K562 (cell line): ENCODE measurements around the gene TIMM9. TPM values are rescaled to one million over a fixed set of nuclear protein-coding genes. Genes with fewer than 3 reads are reported as not detected.

ENCODE experiments used
- ATF6 ChIP-seq: sonication (generic); formaldehyde crosslinking; IDR thresholded peaks from 2 replicates; pipeline ENCODE4 v1.4.0; 2020; ENCODE audit warnings: mild to moderate bottlenecking, missing genetic modification reagents
- C11orf30 ChIP-seq: fragments of 450-650 bp; IDR thresholded peaks from 2 replicates; pipeline ENCODE4 v1.6.1; 2016; ENCODE audit warnings: low read depth, mild to moderate bottlenecking
- CLOCK ChIP-seq: fragments of 250-450 bp; sonication (Bioruptor Pico); IDR thresholded peaks from 2 replicates; pipeline ENCODE4 v1.4.0; 2020; ENCODE audit warnings: mild to moderate bottlenecking, moderate library complexity, borderline replicate concordance
- MBD1 ChIP-seq: fragments of 250-450 bp; sonication (Bioruptor Pico); IDR thresholded peaks from 2 replicates; pipeline ENCODE4 v1.8.0; 2022; ENCODE audit warnings: inconsistent platforms
- MNT ChIP-seq, 2 experiments: fragments of 450-650 bp; conservative IDR thresholded peaks; 2 replicates each; pipeline ENCODE4 v1.6.1; 2017; ENCODE audit warnings: mild to moderate bottlenecking in 2 of 2, moderate library complexity in 2 of 2
- PHF20 ChIP-seq: fragments of 450-650 bp; IDR thresholded peaks from 2 replicates; pipeline ENCODE4 v1.6.1; 2018; ENCODE audit not compliant: partially characterized antibody
- PKNOX1 ChIP-seq: fragments of 450-650 bp; IDR thresholded peaks from 2 replicates; pipeline ENCODE4 v1.6.1; 2016
- RBM39 ChIP-seq: fragments of 200-400 bp; formaldehyde crosslinking; optimal IDR thresholded peaks from 2 replicates; pipeline ENCODE3; 2018; ENCODE audit warnings: low read depth, low read length
- ZNF277 ChIP-seq: fragments of 250-450 bp; sonication (Bioruptor Pico); IDR thresholded peaks from 2 replicates; pipeline ENCODE4 v1.8.0; 2022; ENCODE audit warnings: inconsistent platforms, mild to moderate bottlenecking, moderate library complexity, borderline replicate concordance
- ZNF79 ChIP-seq: fragments of 250-450 bp; sonication (Bioruptor Pico); IDR thresholded peaks from 2 replicates; pipeline ENCODE4 v1.4.0; 2020; ENCODE audit warnings: low read depth, mild to moderate bottlenecking, moderate library complexity
- polyA plus RNA-seq, 8 experiments: library from polyadenylated mRNA; depleted of rRNA in 4 of 8; stranded (reverse) in 5 of 8; unstranded in 3 of 8; fragments of >200 nt; fragmentation: Nextera tagmentation in 2 of 8; fragmentation: Illumina TruSeq in 1 of 8; extraction: Ambion mirVana in 2 of 8; extraction: Trizol in 1 of 8; gene quantifications; 2 replicates each; pipeline versions ENCODE4 v1.2.1 to v1.2.3, GENCODE V29; 2011 to 2014; ENCODE audit warnings: inconsistent platforms in 1 of 8, missing spikeins in 1 of 8
- total RNA-seq, 7 experiments: library from RNA; depleted of rRNA in 6 of 7; stranded (reverse); fragments of >200 nt in 6 of 7; fragmentation: Illumina TruSeq in 2 of 7; extraction: Trizol in 2 of 7; gene quantifications; 2 replicates each; pipeline versions ENCODE4 v1.2.1 to v1.2.3, GENCODE V29; 2011 to 2021; ENCODE audit warnings: low replicate concordance in 1 of 7

TIMM9 gene
- total and polyA plus RNA-seq, 9 of the 15 experiments (the other 6 are each of a cell fraction or from before 2014, with no cell fraction given) = 28.0 to 101 (median 54.3) TPM

- TF ChIP-seq MNT (conservative IDR thresholded peaks at IDR 0.05) (peak; percentile 95 to 97), ATF6 (no peak), CLOCK (CRISPR knock-in tag) (no peak), ZNF277 (CRISPR knock-in tag) (no peak), MBD1 (CRISPR knock-in tag) (no peak), RBM39 (no peak), C11orf30 (no peak), PHF20 (no peak), PKNOX1 (no peak), ZNF79 (CRISPR knock-in tag) (no peak)
- TF ChIP-seq, all 486 proteins: peak for 38
Measured at GRCh38 chr14:58426670-58427280, 556 bp downstream of the TIMM9 start (continued).
